22Rv1 (cell line): ENCODE measurements around the gene ODF2.

Experiments used
- H3K27ac ChIP-seq: fragments of 450-650 bp; 2 replicates; pipeline ENCODE4 v1.5.1; 2017
- CTCF ChIP-seq: fragments of 450-650 bp; IDR thresholded peaks from 2 replicates; pipeline ENCODE4 v1.5.1; 2017; ENCODE audit warnings: mild to moderate bottlenecking
- ZFX ChIP-seq: fragments of 450-650 bp; IDR thresholded peaks from 2 replicates; pipeline ENCODE4 v1.6.1; 2017; ENCODE audit warnings: antibody characterized with exemption, borderline replicate concordance

The ODF2 gene

GRCh38 chr9:128470560-128470959 is 14.8 kb downstream of the ODF2 start:
- no peak for TF ChIP-seq ZFX
- no peak for TF ChIP-seq CTCF
- no peak overlapping the region for H3K27ac ChIP-seq

GRCh38 chr9:128473104-128473503 is 17.3 kb downstream of the ODF2 start:
- no peak overlapping the region for H3K27ac ChIP-seq
- TF ChIP-seq ZFX, result no peak
- no peak for TF ChIP-seq CTCF

GRCh38 chr9:128475867-128476266 is 20.1 kb downstream of the ODF2 start:
- H3K27ac ChIP-seq, result no peak overlapping the region
- TF ChIP-seq ZFX, result no peak

- no peak overlapping the region for H3K27ac ChIP-seq
- TF ChIP-seq CTCF (no peak), ZFX (no peak)
These were observed 23.5 kb downstream of the ODF2 start for GRCh38 chr9:128479262-128479661.

- no peak overlapping the region for H3K27ac ChIP-seq
- TF ChIP-seq ZFX (no peak), CTCF (no peak)
These were observed 25.8 kb downstream of the ODF2 start for GRCh38 chr9:128481561-128481960.

GRCh38 chr9:128482186-128482585 is 26.4 kb downstream of the ODF2 start:
- H3K27ac ChIP-seq, result no peak overlapping the region
- TF ChIP-seq CTCF (no peak), ZFX (no peak)

GRCh38 chr9:128484686-128485413 is 29.0 kb downstream of the ODF2 start:
- no peak for TF ChIP-seq ZFX
- TF ChIP-seq CTCF, result no peak
- no peak overlapping the region for H3K27ac ChIP-seq

GRCh38 chr9:128485414-128485855 is 29.6 kb downstream of the ODF2 start:
- no peak overlapping the region for H3K27ac ChIP-seq
- TF ChIP-seq CTCF, result no peak
- TF ChIP-seq ZFX, result no peak
